Measurements from ENCODE around the gene SLC43A2.

The SLC43A2 gene

GRCh38 chr17:1636732-1637285 is 8.2 kb upstream of the SLC43A2 start:
- H3K4me3 ChIP-seq (IDR thresholded peaks at IDR 0.05; ENCODE audit: insufficient read depth, low read depth, low read length): no peak overlapping the region
- no peaks in the 10 kb centered on the region for H3K79me2 ChIP-seq (ENCODE audit: insufficient read depth, low read depth)
- no peaks in the 10 kb centered on the region for H4K20me1 ChIP-seq (ENCODE audit: insufficient read depth)
- TF ChIP-seq CTCF (conservative IDR thresholded peaks at IDR 0.05; ENCODE audit: low read depth, low read length): no peak
- no peak overlapping the region for H3K27ac ChIP-seq
- no peak overlapping the region for H3K4me2 ChIP-seq
- H3K36me3 ChIP-seq (ENCODE audit: insufficient read depth): no peaks in the 10 kb centered on the region
- H3K9ac ChIP-seq: no peak overlapping the region
- no peak overlapping the region for H2AFZ ChIP-seq (ENCODE audit: low read depth)
- peaks cover 5% of the 10 kb centered on the region for H3K4me1 ChIP-seq (ENCODE audit: low read depth, poor library complexity, severe bottlenecking)
- H3K27me3 ChIP-seq (ENCODE audit: insufficient read depth, low read depth): no peaks in the 10 kb centered on the region

- H3K79me2 ChIP-seq (ENCODE audit: insufficient read depth, low read depth): no peaks in the 10 kb centered on the region
- no peaks in the 10 kb centered on the region for H3K36me3 ChIP-seq (ENCODE audit: insufficient read depth)
- no peak overlapping the region for H2AFZ ChIP-seq (ENCODE audit: low read depth)
- H3K27me3 ChIP-seq (ENCODE audit: insufficient read depth, low read depth): no peaks in the 10 kb centered on the region
- peaks cover 13% of the 10 kb centered on the region for H3K4me1 ChIP-seq (ENCODE audit: low read depth, poor library complexity, severe bottlenecking)
- TF ChIP-seq CTCF (conservative IDR thresholded peaks at IDR 0.05; ENCODE audit: low read depth, low read length): no peak
- no peak overlapping the region for H3K27ac ChIP-seq
- H3K9ac ChIP-seq: no peak overlapping the region
- H3K4me2 ChIP-seq: no peak overlapping the region
- no peaks in the 10 kb centered on the region for H4K20me1 ChIP-seq (ENCODE audit: insufficient read depth)
- H3K4me3 ChIP-seq (IDR thresholded peaks at IDR 0.05; ENCODE audit: insufficient read depth, low read depth, low read length): no peak overlapping the region
Observed at GRCh38 chr17:1635675-1636465, 7.2 kb upstream of the SLC43A2 start.

GRCh38 chr17:1634841-1635650 is 6.4 kb upstream of the SLC43A2 start:
- no peaks in the 10 kb centered on the region for H3K36me3 ChIP-seq (ENCODE audit: insufficient read depth)
- no peak overlapping the region for H3K9ac ChIP-seq
- H4K20me1 ChIP-seq (ENCODE audit: insufficient read depth): no peaks in the 10 kb centered on the region
- no peak overlapping the region for H3K4me2 ChIP-seq
- H3K4me3 ChIP-seq (IDR thresholded peaks at IDR 0.05; ENCODE audit: insufficient read depth, low read depth, low read length): no peak overlapping the region
- H3K79me2 ChIP-seq (ENCODE audit: insufficient read depth, low read depth): no peaks in the 10 kb centered on the region
- H3K27ac ChIP-seq: no peak overlapping the region
- no peaks in the 10 kb centered on the region for H3K27me3 ChIP-seq (ENCODE audit: insufficient read depth, low read depth)
- peaks cover 13% of the 10 kb centered on the region for H3K4me1 ChIP-seq (ENCODE audit: low read depth, poor library complexity, severe bottlenecking)
- H2AFZ ChIP-seq (ENCODE audit: low read depth): no peak overlapping the region
- TF ChIP-seq CTCF (conservative IDR thresholded peaks at IDR 0.05; ENCODE audit: low read depth, low read length): no peak

- H3K27me3 ChIP-seq (ENCODE audit: insufficient read depth, low read depth): no peaks in the 10 kb centered on the region
- H3K27ac ChIP-seq: no peak overlapping the region
- H3K36me3 ChIP-seq (ENCODE audit: insufficient read depth): no peaks in the 10 kb centered on the region
- peaks cover 13% of the 10 kb centered on the region for H3K4me1 ChIP-seq (ENCODE audit: low read depth, poor library complexity, severe bottlenecking)
- no peak for TF ChIP-seq CTCF (conservative IDR thresholded peaks at IDR 0.05; ENCODE audit: low read depth, low read length)
- H3K4me3 ChIP-seq (IDR thresholded peaks at IDR 0.05; ENCODE audit: insufficient read depth, low read depth, low read length): no peak overlapping the region
- H3K79me2 ChIP-seq (ENCODE audit: insufficient read depth, low read depth): no peaks in the 10 kb centered on the region
- H3K4me2 ChIP-seq: no peak overlapping the region
- H3K9ac ChIP-seq: no peak overlapping the region
- H2AFZ ChIP-seq (ENCODE audit: low read depth): no peak overlapping the region
- no peaks in the 10 kb centered on the region for H4K20me1 ChIP-seq (ENCODE audit: insufficient read depth)
Observed at GRCh38 chr17:1630662-1631061, 2.0 kb upstream of the SLC43A2 start.
